ENCODE data around the gene FBXW7.
A peak's percentile ranks its signal among the peaks of the same experiment; 100 is the strongest.
"Not testable (repeated sequence)": the region's sequence is repeated elsewhere in the genome, so short reads cannot be mapped to it uniquely, and the experiment has no call there.

Gene FBXW7, protein sequence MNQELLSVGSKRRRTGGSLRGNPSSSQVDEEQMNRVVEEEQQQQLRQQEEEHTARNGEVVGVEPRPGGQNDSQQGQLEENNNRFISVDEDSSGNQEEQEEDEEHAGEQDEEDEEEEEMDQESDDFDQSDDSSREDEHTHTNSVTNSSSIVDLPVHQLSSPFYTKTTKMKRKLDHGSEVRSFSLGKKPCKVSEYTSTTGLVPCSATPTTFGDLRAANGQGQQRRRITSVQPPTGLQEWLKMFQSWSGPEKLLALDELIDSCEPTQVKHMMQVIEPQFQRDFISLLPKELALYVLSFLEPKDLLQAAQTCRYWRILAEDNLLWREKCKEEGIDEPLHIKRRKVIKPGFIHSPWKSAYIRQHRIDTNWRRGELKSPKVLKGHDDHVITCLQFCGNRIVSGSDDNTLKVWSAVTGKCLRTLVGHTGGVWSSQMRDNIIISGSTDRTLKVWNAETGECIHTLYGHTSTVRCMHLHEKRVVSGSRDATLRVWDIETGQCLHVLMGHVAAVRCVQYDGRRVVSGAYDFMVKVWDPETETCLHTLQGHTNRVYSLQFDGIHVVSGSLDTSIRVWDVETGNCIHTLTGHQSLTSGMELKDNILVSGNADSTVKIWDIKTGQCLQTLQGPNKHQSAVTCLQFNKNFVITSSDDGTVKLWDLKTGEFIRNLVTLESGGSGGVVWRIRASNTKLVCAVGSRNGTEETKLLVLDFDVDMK

DNA sequence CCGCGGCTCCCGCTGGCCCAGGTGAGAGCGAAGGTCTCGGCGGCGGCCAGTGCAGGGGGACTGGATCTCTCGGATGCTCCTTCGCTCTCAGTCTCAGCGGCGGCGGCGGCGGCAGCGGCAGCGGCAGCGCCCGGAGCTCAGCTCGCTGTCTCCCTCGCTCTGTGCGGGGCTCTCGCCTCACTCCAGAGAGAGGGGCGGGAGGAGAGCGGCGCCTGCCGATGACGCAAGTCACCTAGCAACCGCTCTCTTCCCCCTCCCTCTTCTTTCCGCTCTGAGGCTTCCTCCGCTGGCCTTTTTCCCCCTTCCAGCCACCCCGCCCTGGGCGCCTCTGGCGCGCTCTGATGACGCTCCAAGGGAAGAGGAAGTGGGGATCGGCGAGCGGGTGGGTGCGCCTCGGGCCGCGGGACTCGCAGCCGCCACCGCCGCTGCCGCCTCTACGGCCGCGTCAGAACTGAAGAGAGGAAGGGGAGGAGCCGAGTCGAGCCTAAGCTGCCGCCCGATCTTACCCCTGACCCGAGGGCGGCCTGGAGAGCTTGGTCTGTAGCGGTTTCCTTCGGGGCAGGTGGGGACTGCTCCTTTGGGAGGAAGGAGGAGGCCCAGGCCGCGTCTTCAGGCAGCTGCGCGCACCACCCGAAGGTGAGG, at the start of gene FBXW7:
FBXW7 (minus strand) TSS at position 190 of the 642 bp plus-strand sequence. CDS start 124,289 bp downstream, outside the sequence.
- peak; percentile 70 for DNase-seq

DNA sequence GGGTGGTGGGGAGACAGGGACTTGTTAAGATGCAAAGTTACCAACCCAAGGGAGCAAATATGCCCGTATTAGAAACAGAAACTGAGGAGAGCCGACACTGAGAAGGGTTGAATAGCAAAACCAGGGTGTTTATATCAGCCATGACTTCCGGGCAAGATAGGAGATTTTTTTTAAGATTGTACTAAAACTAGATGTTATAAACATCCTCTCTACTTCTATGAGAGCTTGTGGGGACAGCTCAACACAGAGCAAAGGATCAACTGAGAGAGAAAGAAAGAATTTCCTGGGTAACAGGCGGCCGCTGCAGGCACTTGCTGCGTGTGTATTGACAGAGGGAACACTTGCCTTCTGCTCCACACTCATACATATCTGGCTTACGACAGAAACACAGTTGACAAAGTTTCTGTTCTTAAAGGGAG, 49.1 kb upstream of the FBXW7 start:
- no peak for DNase-seq

DNA sequence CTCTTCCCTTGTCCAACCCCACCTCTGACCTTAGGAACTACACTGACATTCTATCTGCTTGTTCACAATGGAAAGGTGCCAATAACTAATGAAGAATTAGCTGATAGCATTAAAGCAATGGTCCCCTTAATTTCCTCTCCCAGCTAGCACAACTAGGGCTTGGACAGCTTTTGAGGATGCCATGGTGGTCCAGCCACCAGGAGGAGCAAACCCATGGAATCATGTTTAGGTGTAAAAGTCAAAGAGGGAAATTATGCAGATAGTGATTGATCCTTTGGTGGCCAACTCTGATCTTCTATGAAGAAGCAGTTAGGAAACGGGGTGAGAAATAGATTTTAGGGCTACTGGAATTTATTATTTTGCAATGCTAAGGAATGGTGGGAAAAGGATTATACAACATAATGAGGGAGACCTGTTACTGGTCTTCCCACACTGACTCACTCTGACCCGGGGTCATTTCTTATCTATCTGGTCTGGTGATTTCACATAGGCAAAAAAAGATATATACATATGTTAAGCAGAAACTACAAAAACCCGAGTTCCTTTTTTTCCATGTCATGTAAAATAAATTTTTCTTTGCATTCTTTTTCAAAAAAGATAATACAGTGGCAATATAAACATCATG, 45.8 kb upstream of the FBXW7 start:
- DNase-seq = no peak

DNA sequence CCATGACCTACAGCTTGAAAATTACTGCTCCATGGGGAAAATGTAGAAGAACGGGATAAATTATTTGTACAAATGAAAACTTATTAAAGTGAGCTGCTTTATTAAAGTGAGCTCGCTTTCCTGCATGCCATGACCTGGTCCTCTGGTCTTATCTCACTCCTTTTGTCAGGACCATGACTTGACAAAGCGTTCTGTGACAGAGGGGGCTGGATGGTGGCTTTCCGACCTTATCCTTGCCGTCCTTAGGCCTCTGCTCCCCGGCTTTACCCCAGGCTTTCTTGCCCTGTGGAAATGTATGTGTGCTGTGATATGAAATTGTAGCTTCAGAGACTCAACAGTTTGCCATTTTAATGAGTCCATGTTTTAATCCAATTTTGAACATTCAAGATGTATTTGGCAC, 44.0 kb upstream of the FBXW7 start:
- no peak for DNase-seq

DNA sequence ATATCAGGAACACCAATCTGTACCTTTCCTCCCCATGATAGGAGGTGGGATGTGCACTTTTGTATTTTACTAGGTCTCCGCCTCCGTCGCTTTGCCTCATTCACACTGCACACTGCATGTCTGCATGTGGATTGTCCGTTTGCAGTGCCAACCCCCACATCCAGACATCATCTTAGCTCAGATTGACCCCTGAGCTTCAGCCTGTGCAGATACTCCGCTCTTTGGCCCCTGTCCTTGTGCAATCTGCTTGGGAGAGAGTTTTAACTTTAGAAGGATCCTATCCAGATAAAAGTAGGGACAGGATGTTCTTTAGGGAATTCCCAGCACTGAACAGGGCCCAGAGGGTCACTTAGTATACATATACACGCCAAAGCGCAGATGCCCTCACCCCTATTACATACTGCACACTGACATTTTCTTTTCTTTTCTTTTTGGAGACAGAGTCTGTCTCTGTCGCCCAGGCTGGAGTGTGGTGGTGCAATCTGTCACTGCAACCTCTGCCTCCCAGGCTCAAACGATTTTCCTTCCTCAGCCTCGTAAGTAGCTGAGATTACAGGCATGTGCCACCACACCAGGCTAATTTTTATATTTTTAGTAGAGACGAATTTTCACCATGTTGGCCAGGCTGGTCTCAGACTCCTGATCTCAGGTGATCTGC, 43.3 kb upstream of the FBXW7 start:
- no peak for DNase-seq

DNA sequence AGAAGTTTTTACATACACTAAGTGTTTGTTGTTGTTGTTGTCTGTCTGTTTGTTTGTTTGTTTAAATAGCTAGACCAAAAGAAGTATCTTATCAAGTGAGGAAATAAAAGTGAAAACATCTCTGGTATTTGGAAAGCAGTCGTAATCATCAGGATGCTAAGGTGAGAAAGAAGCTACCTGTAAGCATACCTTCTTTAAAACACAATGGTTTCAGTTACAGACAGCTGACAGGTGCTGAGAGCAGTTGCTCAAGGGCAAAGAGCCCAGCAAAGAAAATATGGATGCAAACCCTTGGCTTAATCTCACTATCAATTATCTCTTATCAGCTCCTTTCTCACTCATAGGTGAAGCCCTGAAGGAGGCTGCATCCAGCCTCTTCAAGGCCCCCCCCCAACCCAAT, 42.8 kb upstream of the FBXW7 start:
- no peak for DNase-seq

DNA sequence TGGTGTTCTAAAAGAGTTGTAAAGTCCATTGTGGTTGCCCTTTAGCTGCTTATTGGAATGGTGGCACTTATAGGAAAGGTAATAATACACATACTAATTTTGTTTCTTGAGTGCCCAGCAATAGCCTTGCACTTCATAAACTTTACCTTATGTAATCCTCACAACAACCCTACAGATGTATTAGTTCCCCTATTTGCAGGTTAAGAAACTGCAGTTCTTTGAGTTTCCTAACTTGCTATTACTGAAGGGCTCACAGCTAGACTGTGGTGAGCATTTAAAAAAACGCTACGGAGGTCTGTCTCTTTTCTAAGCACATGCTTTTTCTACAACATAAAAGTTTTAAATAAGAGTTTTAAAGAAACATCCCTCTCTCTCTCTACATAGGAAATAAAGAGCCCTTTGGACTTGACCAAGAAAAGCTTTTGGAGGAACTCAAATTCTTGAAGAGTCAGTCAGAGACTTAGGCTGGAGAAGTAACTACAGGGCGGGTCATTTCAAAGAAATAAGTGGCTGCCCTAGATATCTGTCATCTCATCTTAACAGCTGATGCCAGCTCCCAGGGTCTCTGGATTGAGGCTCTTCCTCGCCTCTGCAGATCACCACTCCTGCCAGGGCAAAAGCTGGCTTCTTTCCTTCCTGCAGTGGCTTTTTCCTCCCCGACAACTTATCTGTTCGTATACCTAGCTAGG, 42.0 kb upstream of the FBXW7 start:
- no peak for DNase-seq

DNA sequence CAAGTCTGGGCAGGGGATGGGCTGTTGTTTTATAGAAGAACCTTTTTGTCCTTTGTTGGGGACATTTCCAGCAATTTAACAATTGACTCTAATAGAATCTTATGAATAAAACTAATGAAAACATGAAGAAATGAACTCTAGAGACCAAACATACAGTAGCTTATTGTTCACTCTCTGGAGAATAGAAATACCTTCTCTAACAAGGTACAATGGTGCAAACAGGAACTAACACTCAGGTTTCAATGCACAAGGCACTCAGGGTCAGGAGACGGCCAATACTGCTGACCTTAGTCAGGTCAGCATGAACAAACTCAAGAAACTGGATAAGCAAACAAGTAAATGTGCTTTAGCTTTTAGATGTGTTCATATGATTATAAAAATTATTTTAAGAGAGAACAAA, 39.6 kb upstream of the FBXW7 start:
- DNase-seq = no peak

DNA sequence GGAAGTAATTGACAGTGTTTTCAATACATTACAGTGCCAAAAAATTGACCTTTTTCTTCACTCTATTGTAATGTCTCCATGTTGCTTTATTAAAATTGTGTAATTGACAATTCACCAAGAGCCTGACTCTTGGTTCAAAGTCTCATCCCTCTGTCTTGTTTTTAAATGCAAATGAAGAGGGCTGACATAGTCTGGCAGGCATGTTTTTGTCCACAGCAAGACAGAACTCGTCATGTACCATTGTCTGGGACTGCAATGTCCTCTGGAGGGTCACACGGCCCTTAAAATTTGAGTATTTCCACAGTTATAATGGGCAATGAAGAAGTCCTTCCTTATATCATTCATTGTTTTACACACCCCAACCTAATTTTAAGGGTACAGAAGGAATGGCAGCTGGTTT, 38.0 kb upstream of the FBXW7 start:
- no peak for DNase-seq

DNA sequence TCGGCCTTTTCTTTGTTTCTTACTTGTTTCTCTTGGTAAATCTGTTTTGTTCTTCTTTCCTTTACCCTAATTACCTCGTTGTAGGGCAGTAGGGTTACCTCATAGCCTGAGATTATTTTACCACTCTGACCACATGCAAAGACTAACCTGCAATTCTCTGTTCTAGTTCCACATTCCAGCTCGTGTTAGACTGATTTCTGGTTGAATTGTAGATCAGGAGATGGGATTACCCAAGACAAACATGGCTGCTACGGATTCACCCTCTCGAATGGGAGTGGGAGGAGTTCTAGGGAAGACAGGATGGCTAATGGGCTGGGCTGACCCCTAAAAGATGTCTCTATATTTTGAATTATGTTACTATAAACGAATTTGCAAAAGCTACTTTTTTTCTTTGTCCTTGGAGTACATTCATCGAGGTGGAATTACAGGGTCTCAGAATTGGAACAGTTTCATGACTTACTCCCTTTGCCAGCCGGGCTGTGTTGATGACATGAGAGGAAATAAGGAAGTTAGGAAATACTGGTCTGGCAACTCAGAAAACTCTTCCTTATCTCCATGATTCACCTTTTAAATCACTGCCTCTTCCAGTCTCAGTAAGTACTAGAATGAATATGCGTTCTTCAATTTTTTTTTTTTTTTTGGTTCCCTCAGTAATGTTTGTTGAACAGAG, 36.7 kb upstream of the FBXW7 start:
- no peak for DNase-seq

DNA sequence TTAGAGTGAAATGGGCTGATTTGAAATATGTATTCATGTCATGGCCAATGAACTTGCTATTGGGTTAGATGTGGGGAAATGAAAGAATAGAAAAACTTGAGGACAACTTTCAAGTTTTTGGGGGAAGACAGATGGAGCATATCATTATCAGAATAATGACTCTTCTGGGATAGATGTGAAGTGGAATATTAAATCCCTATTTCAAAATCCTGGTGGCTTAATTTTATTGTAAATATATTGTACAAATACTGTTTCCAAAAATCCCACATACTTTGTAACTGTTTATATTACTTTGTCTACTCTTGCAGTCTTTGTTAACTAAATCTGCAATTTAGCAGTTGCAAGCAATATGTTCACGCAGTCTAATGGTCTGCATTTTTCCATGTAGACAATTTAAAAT, 35.9 kb upstream of the FBXW7 start:
- DNase-seq = no peak

DNA sequence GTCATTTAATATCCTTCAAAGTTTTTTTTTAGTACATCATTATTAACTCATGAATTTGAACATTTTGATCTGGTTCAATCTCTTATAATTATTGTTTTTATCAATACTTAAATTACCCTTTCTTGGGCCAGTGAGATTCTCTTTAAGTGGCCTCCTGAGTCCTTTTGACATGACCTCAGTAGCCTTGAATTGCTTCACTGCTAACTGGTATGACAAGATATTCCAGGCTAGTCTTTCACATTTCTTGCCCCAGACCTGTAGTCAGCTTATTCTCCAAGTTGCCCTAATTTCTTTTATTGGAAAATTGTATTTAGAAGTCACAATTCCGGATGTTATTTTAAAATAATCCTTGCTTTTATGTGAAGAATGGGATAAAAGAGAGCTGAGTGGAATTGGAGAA, 35.4 kb upstream of the FBXW7 start:
- no peak for DNase-seq

DNA sequence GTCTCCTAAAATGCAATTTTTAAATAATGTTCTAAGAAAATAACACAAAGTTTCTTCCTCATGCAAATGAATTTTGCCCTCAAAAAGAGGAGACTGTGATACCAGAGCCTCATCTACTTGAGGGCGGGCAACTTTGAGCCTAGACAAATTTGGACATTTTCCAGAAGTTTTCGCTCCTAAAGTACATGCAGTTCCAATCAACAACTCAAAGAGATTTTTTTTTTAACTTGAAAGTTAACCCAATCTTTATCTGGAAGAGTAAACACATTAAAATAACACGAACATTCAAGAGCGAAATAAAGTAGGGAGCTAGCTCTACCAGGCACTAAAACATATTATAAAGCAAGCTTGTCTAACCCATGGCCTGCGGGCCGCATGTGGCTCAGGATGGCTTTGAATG, 29.4 kb upstream of the FBXW7 start:
- DNase-seq = no peak

DNA sequence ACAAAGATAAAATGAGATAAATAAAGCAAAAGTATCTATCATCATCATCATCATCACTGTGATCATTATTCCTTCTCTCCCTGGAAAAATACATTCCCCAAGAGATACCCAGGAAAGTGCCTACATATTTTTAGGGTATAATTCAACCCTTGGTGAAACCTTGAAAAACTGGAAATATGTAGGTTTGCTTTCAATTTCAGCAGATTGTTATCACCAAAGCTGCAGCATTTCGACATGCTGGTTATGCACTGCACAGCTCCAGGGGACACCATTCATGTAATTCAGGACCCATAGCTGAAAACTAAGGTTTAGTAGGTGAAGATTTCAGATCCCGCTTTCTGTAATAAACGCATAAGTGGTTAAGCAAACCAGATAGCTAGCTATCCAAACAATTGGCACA, 28.4 kb upstream of the FBXW7 start:
- DNase-seq = no peak

DNA sequence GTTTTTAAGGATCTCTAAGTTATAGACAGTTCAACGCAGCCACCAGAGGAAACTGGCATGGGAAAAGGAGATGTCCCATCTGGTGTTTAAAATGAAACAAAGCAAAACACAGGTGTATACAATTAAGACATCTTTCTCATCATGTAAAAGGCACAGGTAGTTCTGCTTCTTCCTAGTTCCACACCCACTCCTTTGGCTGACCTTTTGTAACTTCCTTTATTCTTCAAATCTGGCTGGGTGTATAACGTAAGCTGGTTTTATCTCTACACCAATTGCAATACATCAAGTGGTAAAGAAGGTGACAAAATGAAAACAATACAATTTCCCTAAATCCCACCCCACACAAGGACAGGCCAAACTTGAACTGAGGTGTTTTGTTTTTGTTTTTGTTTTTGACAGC, 27.3 kb upstream of the FBXW7 start:
- no peak for DNase-seq

DNA sequence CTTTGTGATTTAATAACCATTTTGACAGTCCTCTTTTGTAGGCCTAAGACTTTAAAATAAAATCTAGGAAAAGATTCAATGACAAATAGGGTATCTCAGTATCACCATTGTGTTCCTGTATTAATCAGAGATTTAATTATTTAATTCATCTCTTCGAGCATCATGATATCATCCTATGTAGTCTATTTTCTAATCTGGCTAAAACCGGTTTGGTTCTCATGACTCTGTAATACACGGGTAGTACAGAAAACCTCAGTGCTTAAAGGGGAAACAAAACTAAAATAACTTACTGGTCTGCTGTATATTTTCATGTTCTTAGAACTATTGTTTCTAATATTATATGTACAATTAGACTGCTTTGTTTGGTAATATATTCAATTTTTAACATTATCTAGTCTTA, 23.7 kb upstream of the FBXW7 start:
- no peak for DNase-seq

DNA sequence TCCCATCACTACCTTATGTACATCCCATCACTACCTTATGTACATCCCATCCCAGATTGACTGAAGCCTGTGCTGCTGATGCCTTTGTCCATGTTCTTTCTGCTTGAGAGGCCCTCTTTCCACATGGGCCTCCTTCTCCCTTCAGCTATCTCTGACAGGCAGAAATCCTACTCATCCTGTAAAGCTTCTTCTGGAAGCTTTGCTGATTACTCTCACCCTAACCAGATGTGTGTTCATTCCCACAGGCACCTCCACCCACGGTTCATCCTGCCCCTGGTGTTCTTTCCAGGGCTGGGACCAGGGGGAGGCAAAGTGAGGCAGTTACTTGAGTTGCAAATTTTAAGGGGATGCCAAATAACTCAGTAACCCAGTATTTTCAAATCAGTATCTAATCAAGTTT, 22.5 kb upstream of the FBXW7 start:
- no peak for DNase-seq

DNA sequence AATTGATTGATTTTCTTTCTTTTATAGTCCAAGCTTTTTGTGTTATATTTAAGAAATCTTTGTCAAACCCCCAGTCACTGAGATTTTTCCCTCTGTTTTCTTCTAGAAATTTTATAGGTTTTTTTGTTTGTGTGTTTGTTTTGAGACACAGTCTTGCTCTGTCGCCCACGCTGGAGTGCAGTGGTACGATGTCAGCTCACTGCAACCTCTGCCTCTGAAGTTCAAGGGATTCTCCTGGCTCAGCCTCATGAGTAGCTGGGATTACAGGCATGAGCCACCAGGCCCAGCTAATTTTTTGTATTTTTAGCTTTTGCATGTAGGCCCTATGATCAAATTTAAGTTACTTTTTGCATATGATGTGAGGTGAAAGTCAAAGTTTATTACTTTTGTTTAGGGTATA, 20.9 kb upstream of the FBXW7 start:
- DNase-seq = no peak

DNA sequence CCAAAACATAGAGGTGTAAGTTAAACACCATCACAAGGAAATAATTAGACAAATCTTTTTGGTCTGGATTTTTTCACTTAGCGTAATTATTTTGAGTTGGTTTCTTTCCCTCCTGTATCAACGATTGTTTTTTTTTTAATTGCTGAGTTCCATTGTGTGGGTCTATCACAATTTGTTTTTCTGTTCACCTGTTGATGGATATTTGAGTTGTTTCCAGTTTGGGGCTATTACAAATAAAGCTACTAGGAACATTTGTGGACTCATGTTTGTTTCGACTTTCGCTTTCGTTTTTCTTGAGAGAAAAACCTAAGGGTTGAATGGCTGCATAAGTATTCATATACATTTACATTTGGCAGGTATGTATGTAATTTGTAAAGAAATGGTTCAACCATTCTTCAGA, 20.4 kb upstream of the FBXW7 start:
- no peak for DNase-seq

DNA sequence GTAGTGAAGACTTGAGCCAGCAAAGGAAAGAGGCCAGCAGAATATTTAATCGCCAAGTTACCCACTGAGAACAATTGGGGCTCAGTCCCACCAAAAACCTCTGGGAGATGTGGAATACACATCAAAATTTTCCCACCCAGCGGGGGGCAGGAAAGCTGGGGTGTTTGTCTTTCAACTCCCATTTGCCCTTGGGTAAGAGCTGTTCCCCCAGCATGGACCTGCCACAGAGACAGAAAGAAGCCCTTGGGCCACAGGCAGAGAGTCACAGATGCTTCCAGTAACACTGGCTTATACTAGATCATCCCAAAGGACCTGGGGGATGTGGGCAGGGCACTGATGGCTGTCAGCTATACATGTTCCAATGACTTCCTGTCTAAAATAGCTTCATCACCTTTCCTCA, 18.9 kb upstream of the FBXW7 start:
- DNase-seq = no peak

DNA sequence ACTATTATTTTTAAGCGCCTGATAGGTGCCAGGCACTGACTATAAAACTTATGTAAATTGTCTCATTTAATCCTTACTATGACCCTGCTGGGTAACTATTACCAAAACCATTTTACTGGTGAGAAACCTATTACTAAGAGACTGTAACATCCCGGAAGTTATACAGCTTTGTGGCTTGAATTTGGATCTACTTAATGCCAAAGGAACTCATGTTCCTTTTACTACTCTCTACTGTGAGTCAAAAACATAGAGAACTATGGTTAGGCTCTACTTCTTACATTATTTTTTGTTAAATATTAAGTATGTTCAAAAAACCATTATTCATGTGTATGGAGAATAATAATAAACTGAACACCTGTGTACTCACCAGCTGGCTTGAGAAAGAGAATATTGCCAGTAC, 14.8 kb upstream of the FBXW7 start:
- not testable (repeated sequence) for DNase-seq

DNA sequence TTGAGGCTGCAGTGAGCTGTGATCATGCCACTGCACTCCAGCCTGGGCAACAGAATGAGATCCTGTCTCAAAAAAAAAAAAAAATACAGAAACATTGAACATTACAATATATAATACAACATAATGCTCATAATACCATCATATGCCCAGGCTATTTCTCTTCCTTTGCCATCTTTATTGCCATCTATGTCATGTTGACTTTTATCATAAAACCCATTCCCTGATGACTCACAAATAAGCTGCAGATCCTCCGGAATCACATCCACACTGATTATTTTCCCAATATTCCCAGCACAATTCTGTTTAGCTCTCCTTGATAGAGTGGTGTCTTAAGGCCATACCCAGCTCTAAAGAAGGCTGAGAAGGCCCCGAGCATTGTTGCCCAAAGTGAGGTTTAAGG, 9.2 kb upstream of the FBXW7 start:
- DNase-seq = no peak
